Fibroblast of mammary gland (primary cell): ENCODE measurements around the gene TMOD1.
"Not testable (repeated sequence)": the region's sequence is repeated elsewhere in the genome, so short reads cannot be mapped to it uniquely, and the experiment has no call there.

Experiments used
- DNase-seq: peaks from one replicate; pipeline ENCODE4 v3.0.0-alpha.2; 2010; ENCODE audit warnings: low read depth
- H3K4me3 ChIP-seq: 2 replicates; pipeline ENCODE4 v1.5.1; 2011; ENCODE audit warnings: low read depth, mild to moderate bottlenecking, low read length, moderate library complexity; ENCODE audit not compliant: control insufficient read depth
- CTCF ChIP-seq: conservative IDR thresholded peaks from 2 replicates; pipeline ENCODE4 v1.5.1; 2011; ENCODE audit warnings: low read depth, low read length, inconsistent platforms; ENCODE audit not compliant: control insufficient read depth, insufficient read depth

The TMOD1 gene

GRCh38 chr9:97577051-97577450 lies 75.6 kb downstream of the TMOD1 start:
- DNase-seq = no peak
- no peak overlapping the region for H3K4me3 ChIP-seq
- no peak for TF ChIP-seq CTCF

DNA sequence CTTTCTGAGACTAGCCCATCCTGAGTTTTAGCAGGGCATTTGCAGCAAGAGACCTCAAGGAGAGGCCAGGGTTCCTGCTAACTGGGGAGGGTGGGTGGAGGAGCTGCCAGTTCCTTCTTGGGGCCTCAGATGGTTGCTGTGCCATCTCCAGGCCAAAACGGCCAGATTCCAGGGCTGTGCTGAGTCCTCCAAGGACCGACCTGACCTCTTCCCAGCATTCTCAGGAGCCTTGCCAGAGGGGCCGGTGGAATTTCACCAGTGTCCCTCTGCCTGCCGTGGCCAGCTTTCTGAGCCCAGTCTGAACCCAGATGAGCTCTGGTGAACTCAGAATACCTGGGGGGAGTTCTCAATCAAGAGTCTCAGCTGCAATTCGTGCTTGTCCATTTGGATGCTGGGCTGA lies 77.4 kb downstream of the TMOD1 start:
- TF ChIP-seq CTCF = no peak
- no peak for DNase-seq
- no peak overlapping the region for H3K4me3 ChIP-seq

DNA sequence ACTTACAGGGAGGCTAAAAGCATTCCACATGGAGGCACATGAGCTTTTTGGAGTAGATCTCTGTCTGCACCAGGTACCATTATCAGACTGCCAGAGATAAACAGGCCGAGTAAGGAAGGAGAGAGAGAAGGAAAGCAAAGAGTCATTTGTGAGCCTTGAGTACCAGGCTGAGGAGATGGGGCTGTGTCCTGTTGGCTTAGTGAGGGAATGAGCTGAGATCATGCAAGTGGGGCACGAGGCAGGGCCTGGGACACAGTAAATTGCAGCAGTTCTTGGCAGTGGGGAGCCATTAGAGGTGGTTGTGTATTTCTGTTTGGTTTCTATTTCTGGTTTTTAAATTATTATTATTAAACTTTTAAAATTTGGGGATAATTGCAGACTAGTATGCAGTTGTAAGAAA lies 78.4 kb downstream of the TMOD1 start:
- H3K4me3 ChIP-seq = no peak overlapping the region
- DNase-seq = no peak
- TF ChIP-seq CTCF = no peak

- not testable (repeated sequence) for H3K4me3 ChIP-seq, DNase-seq
Observed at GRCh38 chr9:97581590-97581989, 80.1 kb downstream of the TMOD1 start.

DNA sequence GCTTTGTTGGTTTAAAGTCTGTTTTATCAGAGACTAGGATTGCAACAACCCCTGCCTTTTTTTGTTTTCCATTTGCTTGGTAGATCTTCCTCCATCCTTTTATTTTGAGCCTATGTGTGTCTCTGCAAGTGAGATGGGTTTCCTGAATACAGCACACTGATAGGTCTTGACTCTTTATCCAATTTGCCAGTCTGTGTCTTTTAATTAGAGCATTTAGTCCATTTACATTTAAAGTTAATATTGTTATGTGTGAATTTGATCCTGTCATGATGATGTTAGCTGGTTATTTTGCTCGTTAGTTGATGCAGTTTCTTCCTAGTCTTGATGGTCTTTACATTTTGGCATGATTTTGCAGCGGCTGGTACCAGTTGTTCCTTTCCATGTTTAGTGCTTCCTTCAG lies 83.3 kb downstream of the TMOD1 start:
- not testable (repeated sequence) for DNase-seq, H3K4me3 ChIP-seq

- not testable (repeated sequence) for H3K4me3 ChIP-seq, DNase-seq
Observed at GRCh38 chr9:97586909-97587308, 85.4 kb downstream of the TMOD1 start.

GRCh38 chr9:97591535-97591934 lies 90.1 kb downstream of the TMOD1 start:
- H3K4me3 ChIP-seq = no peak overlapping the region
- no peak for TF ChIP-seq CTCF
- DNase-seq = no peak

DNA sequence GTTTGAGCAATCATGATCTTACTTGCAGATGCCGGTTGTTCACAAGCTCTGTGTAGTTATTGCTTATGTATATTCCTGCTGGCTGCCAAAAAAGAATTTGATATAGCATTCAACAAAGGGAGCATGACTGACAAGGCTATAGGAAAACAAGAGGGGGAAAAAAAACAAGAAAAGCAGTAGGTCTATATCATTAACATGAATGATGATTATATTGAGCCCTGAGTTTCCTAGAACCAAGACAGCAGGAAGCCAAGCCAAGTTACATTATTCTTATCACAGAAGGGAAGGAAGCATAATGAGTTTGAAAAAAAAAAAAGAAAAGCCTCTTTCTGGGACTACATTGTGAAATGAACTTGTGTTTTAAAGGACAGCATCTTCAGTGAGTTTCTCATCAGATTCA lies 90.7 kb downstream of the TMOD1 start:
- no peak for DNase-seq
- TF ChIP-seq CTCF = no peak

DNA sequence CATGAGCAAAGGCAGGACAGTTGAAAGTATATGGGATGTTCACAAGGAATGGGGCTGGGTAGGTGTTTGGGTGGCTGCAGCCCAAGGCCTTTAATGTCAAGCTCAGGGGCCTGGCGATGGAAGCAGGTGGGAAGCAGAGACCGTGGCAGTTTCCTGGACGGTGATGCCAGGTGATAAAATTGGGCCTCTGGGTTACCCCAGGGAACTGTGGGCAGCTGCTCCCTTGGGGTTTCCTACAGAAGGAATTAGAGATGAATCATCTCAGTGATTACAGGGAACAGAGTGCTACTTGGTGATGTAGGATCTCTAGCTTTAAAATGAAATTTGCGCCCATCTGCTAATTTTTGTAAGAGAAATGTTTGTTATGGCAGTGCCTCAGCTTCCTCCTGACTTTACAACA lies 92.5 kb downstream of the TMOD1 start:
- DNase-seq = no peak
- no peak for TF ChIP-seq CTCF
- H3K4me3 ChIP-seq = no peak overlapping the region

More for the DNA sequence above, 90.7 kb downstream of the TMOD1 start:
- H3K4me3 ChIP-seq = no peak overlapping the region
